CD14-positive monocyte (primary cell): ENCODE results near the gene NAGS. TPM values are rescaled to one million over a fixed set of nuclear protein-coding genes. Genes with fewer than 3 reads are reported as not detected.

Experiments
- DNase-seq, 3 donors: peaks; one replicate each; pipeline ENCODE4 v3.0.0-alpha.2; 2011 to 2022
- H2AFZ ChIP-seq: 2 replicates; pipeline ENCODE4 v1.6.0; 2012; ENCODE audit warnings: mild to moderate bottlenecking, low read depth, low read length, inconsistent platforms; ENCODE audit not compliant: insufficient read depth, poor library complexity, severe bottlenecking
- H3K27ac ChIP-seq, 2 donors: 1 replicate in 1 of 2; 2 replicates in 1 of 2; pipeline ENCODE4 v1.5.1; 2012 to 2013; ENCODE audit warnings: low read length in 2 of 2, control low read depth in 1 of 2, inconsistent platforms in 1 of 2, low read depth in 1 of 2, mild to moderate bottlenecking in 1 of 2
- H3K27me3 ChIP-seq, 2 donors: one replicate each; pipeline versions ENCODE4 v1.6.0 to v1.6.1; 2011 to 2013; ENCODE audit warnings: low read length in 2 of 2; ENCODE audit not compliant: control insufficient read depth in 2 of 2, insufficient read depth in 2 of 2
- H3K36me3 ChIP-seq, 2 donors: replicated peaks in 1 of 2; 1 replicate in 1 of 2; 2 replicates in 1 of 2; pipeline versions ENCODE4 v1.5.1 to v1.6.1; 2012 to 2013; ENCODE audit warnings: low read length in 2 of 2, control low read depth in 1 of 2, inconsistent platforms in 1 of 2, mild to moderate bottlenecking in 1 of 2; ENCODE audit not compliant: insufficient read depth in 2 of 2, control insufficient read depth in 1 of 2
- H3K4me1 ChIP-seq, 2 donors: 1 replicate in 1 of 2; 2 replicates in 1 of 2; pipeline versions ENCODE4 v1.5.1 to v1.6.1; 2012 to 2013; ENCODE audit warnings: low read length in 2 of 2, control low read depth in 1 of 2, inconsistent platforms in 1 of 2, mild to moderate bottlenecking in 1 of 2, moderate library complexity in 1 of 2; ENCODE audit not compliant: insufficient read depth in 2 of 2, control insufficient read depth in 1 of 2
- H3K4me2 ChIP-seq: replicated peaks from 2 replicates; pipeline ENCODE3; 2012; ENCODE audit warnings: low read length, moderate library complexity, mild to moderate bottlenecking; ENCODE audit not compliant: poor library complexity, severe bottlenecking; ENCODE audit errors: extremely low read depth
- H3K4me3 ChIP-seq, 3 experiments: fragments of 200-600 bp in 1 of 3; sonication (generic) in 1 of 3; replicated peaks in 1 of 3; 1 replicate in 2 of 3; 2 replicates in 1 of 3; pipeline ENCODE4 v1.5.1; 2011 to 2013; ENCODE audit warnings: low read length in 3 of 3, mild to moderate bottlenecking in 3 of 3, control low read depth in 2 of 3, low read depth in 2 of 3, inconsistent platforms in 1 of 3, moderate library complexity in 1 of 3
- H3K79me2 ChIP-seq: 2 replicates; pipeline ENCODE4 v1.6.0; 2012; ENCODE audit warnings: mild to moderate bottlenecking, control low read depth, inconsistent platforms, low read length, moderate library complexity; ENCODE audit not compliant: insufficient read depth
- H3K9ac ChIP-seq: 2 replicates; pipeline ENCODE4 v1.6.0; 2017; ENCODE audit warnings: low read length, mild to moderate bottlenecking; ENCODE audit not compliant: insufficient read depth, poor library complexity, severe bottlenecking
- H3K9me3 ChIP-seq, 2 donors: replicated peaks in 1 of 2; 1 replicate in 1 of 2; 2 replicates in 1 of 2; pipeline versions ENCODE4 v1.5.1 to v1.6.1; 2012 to 2013; ENCODE audit warnings: low read length in 2 of 2, control low read depth in 1 of 2; ENCODE audit not compliant: control insufficient read depth in 1 of 2, insufficient read depth in 1 of 2
- H4K20me1 ChIP-seq: 2 replicates; pipeline ENCODE4 v1.6.0; 2012; ENCODE audit warnings: mild to moderate bottlenecking, low read length, control low read depth, moderate library complexity; ENCODE audit not compliant: insufficient read depth
- H3K27ac Mint-ChIP-seq, 7 donors: one replicate each; pipeline ENCODE4 v1.8.0; 2020; ENCODE audit warnings: mild to moderate bottlenecking in 7 of 7, mixed read lengths in 7 of 7, moderate library complexity in 6 of 7, inconsistent platforms in 2 of 7
- H3K27me3 Mint-ChIP-seq, 3 donors: one replicate each; pipeline ENCODE4 v1.8.0; 2021 to 2022; ENCODE audit warnings: low read depth in 3 of 3, mild to moderate bottlenecking in 3 of 3, mixed read lengths in 3 of 3, moderate library complexity in 3 of 3, inconsistent platforms in 1 of 3
- H3K36me3 Mint-ChIP-seq, 2 donors: one replicate each; pipeline ENCODE4 v1.8.0; 2020; ENCODE audit warnings: mixed read lengths in 2 of 2, inconsistent platforms in 1 of 2, mild to moderate bottlenecking in 1 of 2
- H3K4me1 Mint-ChIP-seq: one replicate; pipeline ENCODE4 v1.8.0; 2020; ENCODE audit warnings: mild to moderate bottlenecking, mixed read lengths
- H3K4me3 Mint-ChIP-seq, 2 donors: one replicate each; pipeline ENCODE4 v1.8.0; 2020; ENCODE audit warnings: mild to moderate bottlenecking in 2 of 2, mixed read lengths in 2 of 2, moderate library complexity in 1 of 2
- H3K9me3 Mint-ChIP-seq, 7 donors: one replicate each; pipeline ENCODE4 v1.8.0; 2020 to 2022; ENCODE audit warnings: mixed read lengths in 7 of 7, mild to moderate bottlenecking in 6 of 7, moderate library complexity in 6 of 7, inconsistent platforms in 2 of 7
- CTCF ChIP-seq: fragments of 200-600 bp; IDR thresholded peaks from one replicate; pipeline ENCODE4 v1.8.0; 2022; ENCODE audit warnings: antibody characterized with exemption, mild to moderate bottlenecking
- WGBS: methylation state at CpG from one replicate; pipeline ENCODE4 v1.1.5; 2013; ENCODE audit warnings: missing lambda C conversion rate; ENCODE audit not compliant: insufficient coverage; 5-methylcytosine and 5-hydroxymethylcytosine counted together
- intact Hi-C, 2 donors: fragments of 100-400 bp; cut with micrococcal nuclease; formaldehyde crosslinking; loops; one replicate each; pipeline versions ENCODE4 v1.15.0 to v1.15.1; 2023
- polyA plus RNA-seq, 3 donors: library from polyadenylated mRNA; depleted of rRNA in 1 of 3; unstranded in 2 of 3; stranded (reverse) in 1 of 3; fragments of 300-500 nt in 2 of 3; fragments of >200 nt in 1 of 3; fragmentation: Illumina TruSeq in 2 of 3; gene quantifications; 1 replicate in 2 of 3; 2 replicates in 1 of 3; pipeline ENCODE4 v1.2.3, GENCODE V29; 2012 to 2021

The NAGS gene
- polyA plus RNA-seq, 3 donors = 0.65 to 0.93 (median 0.84) TPM

GRCh38 chr17:44001461-44001920, 2.9 kb upstream of the NAGS start:
- H3K4me1 ChIP-seq = peaks cover 22 to 24% of the 10 kb centered on the region in 2 donors
- H4K20me1 ChIP-seq = peaks cover 7% of the 10 kb centered on the region
- no peak overlapping the region for H3K4me2 ChIP-seq
- intact Hi-C loops = no loop called here
- no peaks in the 10 kb centered on the region for H3K36me3 ChIP-seq
- WGBS = 90% methylated on average over 2 of the region's 2 CpGs
- no peaks in the 10 kb centered on the region for H3K36me3 Mint-ChIP-seq
- no peak overlapping the region for H3K27ac ChIP-seq
- H3K4me3 ChIP-seq = no peak overlapping the region
- H3K4me3 Mint-ChIP-seq = no peak overlapping the region
- peaks cover 30 to 50% of the 10 kb centered on the region in 2 donors for H3K27me3 ChIP-seq
- no peak for TF ChIP-seq CTCF
- H3K4me1 Mint-ChIP-seq = peaks cover 26% of the 10 kb centered on the region
- peaks cover 0 to 17% (median 5%) of the 10 kb centered on the region in 7 donors for H3K9me3 Mint-ChIP-seq
- H3K27ac Mint-ChIP-seq = peak overlapping the region in 1 of 7 donors; percentile 43
- H3K27me3 Mint-ChIP-seq = peaks cover 56 to 63% (median 58%) of the 10 kb centered on the region in 3 donors
- H2AFZ ChIP-seq = no peak overlapping the region
- no peak for DNase-seq
- H3K9ac ChIP-seq = no peak overlapping the region
- no peaks in the 10 kb centered on the region for H3K79me2 ChIP-seq
- peaks cover 0 to 7% of the 10 kb centered on the region in 2 donors for H3K9me3 ChIP-seq

- Mint-ChIP-seq H3K27me3 (peaks cover 52 to 68% (median 53%) of the 10 kb centered on the region in 3 donors), H3K9me3 (peaks cover 0 to 17% (median 5%) of the 10 kb centered on the region in 7 donors), H3K4me1 (peaks cover 30% of the 10 kb centered on the region), H3K27ac (no peak overlapping the region), H3K4me3 (no peak overlapping the region), H3K36me3 (no peaks in the 10 kb centered on the region)
- Histone ChIP-seq H3K9me3 (peaks cover 0 to 7% of the 10 kb centered on the region in 2 donors), H3K79me2 (no peaks in the 10 kb centered on the region), H3K9ac (no peak overlapping the region), H3K36me3 (no peaks in the 10 kb centered on the region), H2AFZ (no peak overlapping the region), H3K27ac (no peak overlapping the region), H4K20me1 (peaks cover 7% of the 10 kb centered on the region), H3K4me3 (no peak overlapping the region), H3K27me3 (peaks cover 30 to 50% of the 10 kb centered on the region in 2 donors), H3K4me1 (peaks cover 26 to 30% of the 10 kb centered on the region in 2 donors), H3K4me2 (no peak overlapping the region)
- DNase-seq = no peak
- TF ChIP-seq CTCF = no peak
- intact Hi-C loops = no loop called here
- 89% methylated on average over 3 of the region's 9 CpGs for WGBS
Observed at GRCh38 chr17:44002141-44002848, 2.1 kb upstream of the NAGS start.
